SK-N-SH (cell line): ENCODE results near the gene PCDHB13. TPM values are rescaled to one million over a fixed set of nuclear protein-coding genes. Genes with fewer than 3 reads are reported as not detected.

Source experiments
- FOXM1 ChIP-seq: IDR thresholded peaks from 2 replicates; pipeline ENCODE4 v1.4.0; 2012; ENCODE audit warnings: low read depth, mild to moderate bottlenecking
- GABPA ChIP-seq: IDR thresholded peaks from 2 replicates; pipeline ENCODE4 v1.4.0; 2012; ENCODE audit warnings: low read depth, mild to moderate bottlenecking
- NRF1 ChIP-seq: IDR thresholded peaks from 2 replicates; pipeline ENCODE4 v1.6.1; 2012; ENCODE audit warnings: low read depth, mild to moderate bottlenecking, low read length
- SMC3 ChIP-seq: IDR thresholded peaks from 2 replicates; pipeline ENCODE4 v1.6.1; 2012; ENCODE audit warnings: low read depth, low read length, improper control_type of control experiment
- TAF1 ChIP-seq: IDR thresholded peaks from 2 replicates; pipeline ENCODE4 v1.6.1; 2012; ENCODE audit warnings: low read depth, mild to moderate bottlenecking, low read length, moderate library complexity, borderline replicate concordance
- YY1 ChIP-seq: IDR thresholded peaks from 2 replicates; pipeline ENCODE4 v1.4.0; 2012; ENCODE audit warnings: low read depth, mild to moderate bottlenecking
- polyA plus RNA-seq, 3 experiments: library from polyadenylated mRNA; depleted of rRNA; stranded (reverse); fragments of >200 nt; gene quantifications; 2 replicates each; pipeline ENCODE4 v1.2.3, GENCODE V29; 2012
- TF ChIP-seq, protein P1 (sequence below): fragments of 150-350 bp; IDR thresholded peaks from 2 replicates; pipeline ENCODE4 v1.6.1; 2016; ENCODE audit warnings: mild to moderate bottlenecking, low read depth, low read length
- TF ChIP-seq, protein P2 (sequence below): IDR thresholded peaks from 2 replicates; pipeline ENCODE4 v1.4.0; 2012; ENCODE audit warnings: low read depth, borderline replicate concordance
- TF ChIP-seq, protein P3 (sequence below): fragments of 200-600 bp; sonication (generic); IDR thresholded peaks from 2 replicates; pipeline ENCODE4 v1.6.1; 2017; ENCODE audit warnings: antibody characterized with exemption, mild to moderate bottlenecking, moderate library complexity

Gene PCDHB13
- polyA plus RNA-seq, 1 of the 3 experiments (the other 2 are of a cell fraction) = 0.85 TPM

DNA sequence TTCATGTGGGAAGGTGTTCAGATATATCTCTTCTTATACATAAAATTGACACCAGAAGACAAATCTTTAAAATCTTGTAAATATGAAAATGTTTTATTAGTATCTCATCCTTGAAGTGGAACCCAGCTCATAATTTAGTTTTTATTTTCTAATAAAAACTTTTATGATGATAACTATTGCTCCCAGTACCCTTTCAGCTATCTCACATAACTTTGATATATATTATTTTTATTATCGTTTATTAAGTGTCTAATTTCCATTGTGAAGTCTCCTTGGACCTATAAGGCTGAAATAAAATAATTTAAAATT lies 47.5 kb downstream of the PCDHB13 start (continued):
- TF ChIP-seq, protein P1, sequence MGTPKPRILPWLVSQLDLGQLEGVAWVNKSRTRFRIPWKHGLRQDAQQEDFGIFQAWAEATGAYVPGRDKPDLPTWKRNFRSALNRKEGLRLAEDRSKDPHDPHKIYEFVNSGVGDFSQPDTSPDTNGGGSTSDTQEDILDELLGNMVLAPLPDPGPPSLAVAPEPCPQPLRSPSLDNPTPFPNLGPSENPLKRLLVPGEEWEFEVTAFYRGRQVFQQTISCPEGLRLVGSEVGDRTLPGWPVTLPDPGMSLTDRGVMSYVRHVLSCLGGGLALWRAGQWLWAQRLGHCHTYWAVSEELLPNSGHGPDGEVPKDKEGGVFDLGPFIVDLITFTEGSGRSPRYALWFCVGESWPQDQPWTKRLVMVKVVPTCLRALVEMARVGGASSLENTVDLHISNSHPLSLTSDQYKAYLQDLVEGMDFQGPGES = no peak
- TF ChIP-seq SMC3 (no peak), TAF1 (no peak), FOXM1 (no peak), YY1 (no peak), NRF1 (no peak), GABPA (no peak)
- TF ChIP-seq, protein P2, sequence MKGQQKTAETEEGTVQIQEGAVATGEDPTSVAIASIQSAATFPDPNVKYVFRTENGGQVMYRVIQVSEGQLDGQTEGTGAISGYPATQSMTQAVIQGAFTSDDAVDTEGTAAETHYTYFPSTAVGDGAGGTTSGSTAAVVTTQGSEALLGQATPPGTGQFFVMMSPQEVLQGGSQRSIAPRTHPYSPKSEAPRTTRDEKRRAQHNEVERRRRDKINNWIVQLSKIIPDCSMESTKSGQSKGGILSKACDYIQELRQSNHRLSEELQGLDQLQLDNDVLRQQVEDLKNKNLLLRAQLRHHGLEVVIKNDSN = no peak
- TF ChIP-seq, protein P3, sequence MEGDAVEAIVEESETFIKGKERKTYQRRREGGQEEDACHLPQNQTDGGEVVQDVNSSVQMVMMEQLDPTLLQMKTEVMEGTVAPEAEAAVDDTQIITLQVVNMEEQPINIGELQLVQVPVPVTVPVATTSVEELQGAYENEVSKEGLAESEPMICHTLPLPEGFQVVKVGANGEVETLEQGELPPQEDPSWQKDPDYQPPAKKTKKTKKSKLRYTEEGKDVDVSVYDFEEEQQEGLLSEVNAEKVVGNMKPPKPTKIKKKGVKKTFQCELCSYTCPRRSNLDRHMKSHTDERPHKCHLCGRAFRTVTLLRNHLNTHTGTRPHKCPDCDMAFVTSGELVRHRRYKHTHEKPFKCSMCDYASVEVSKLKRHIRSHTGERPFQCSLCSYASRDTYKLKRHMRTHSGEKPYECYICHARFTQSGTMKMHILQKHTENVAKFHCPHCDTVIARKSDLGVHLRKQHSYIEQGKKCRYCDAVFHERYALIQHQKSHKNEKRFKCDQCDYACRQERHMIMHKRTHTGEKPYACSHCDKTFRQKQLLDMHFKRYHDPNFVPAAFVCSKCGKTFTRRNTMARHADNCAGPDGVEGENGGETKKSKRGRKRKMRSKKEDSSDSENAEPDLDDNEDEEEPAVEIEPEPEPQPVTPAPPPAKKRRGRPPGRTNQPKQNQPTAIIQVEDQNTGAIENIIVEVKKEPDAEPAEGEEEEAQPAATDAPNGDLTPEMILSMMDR = no peak

Other genes with a start within 250 kb of the PCDHB13 start
- 0.39 and 0.76 TPM in 2 replicates for gene PCDHAC2, start 247.4 kb upstream of the PCDHB13 start, polyA plus RNA-seq (2012; rRNA removed)
- not detected in 2 replicates for gene PCDHB1, start 162.5 kb upstream of the PCDHB13 start, polyA plus RNA-seq (2012; rRNA removed)
- 1.6 and 1.8 TPM in 2 replicates for gene PCDHB2, start 119.3 kb upstream of the PCDHB13 start, polyA plus RNA-seq (2012; rRNA removed)
- gene PCDHB3, start 113.4 kb upstream of the PCDHB13 start, polyA plus RNA-seq (2012; rRNA removed) = 1.7 and 2.2 TPM in 2 replicates
- 0.36 and 0.51 TPM in 2 replicates for gene PCDHB4, start 92.1 kb upstream of the PCDHB13 start, polyA plus RNA-seq (2012; rRNA removed)
- gene PCDHB5, start 78.7 kb upstream of the PCDHB13 start, polyA plus RNA-seq (2012; rRNA removed) = 0.08 and 0.10 TPM in 2 replicates
- 3.9 and 5.0 TPM in 2 replicates for gene PCDHB6, start 63.9 kb upstream of the PCDHB13 start, polyA plus RNA-seq (2012; rRNA removed)
- gene PCDHB7, start 41.3 kb upstream of the PCDHB13 start, polyA plus RNA-seq (2012; rRNA removed) = 1.5 and 1.7 TPM in 2 replicates
- 3.0 and 3.4 TPM in 2 replicates for gene PCDHB8, start 36.1 kb upstream of the PCDHB13 start, polyA plus RNA-seq (2012; rRNA removed)
- 2.3 and 2.7 TPM in 2 replicates for gene PCDHB16, start 31.5 kb upstream of the PCDHB13 start, polyA plus RNA-seq (2012; rRNA removed)
- 1.4 and 2.4 TPM in 2 replicates for gene PCDHB9, start 26.8 kb upstream of the PCDHB13 start, polyA plus RNA-seq (2012; rRNA removed)
- 1.4 and 1.5 TPM in 2 replicates for gene PCDHB10, start 21.6 kb upstream of the PCDHB13 start, polyA plus RNA-seq (2012; rRNA removed)
- gene PCDHB11, start 14.3 kb upstream of the PCDHB13 start, polyA plus RNA-seq (2012; rRNA removed) = 0.41 and 0.61 TPM in 2 replicates
- 1.9 and 2.0 TPM in 2 replicates for gene PCDHB12, start 5.2 kb upstream of the PCDHB13 start, polyA plus RNA-seq (2012; rRNA removed)
- gene PCDHB14, start 9.4 kb downstream of the PCDHB13 start, polyA plus RNA-seq (2012; rRNA removed) = 9.7 and 10.6 TPM in 2 replicates
- 0.99 and 1.3 TPM in 2 replicates for gene PCDHB15, start 31.5 kb downstream of the PCDHB13 start, polyA plus RNA-seq (2012; rRNA removed)
- not detected in 2 replicates for gene SLC25A2, start 90.1 kb downstream of the PCDHB13 start, polyA plus RNA-seq (2012; rRNA removed)
- 30.6 and 38.7 TPM in 2 replicates for gene TAF7, start 106.9 kb downstream of the PCDHB13 start, polyA plus RNA-seq (2012; rRNA removed)
- 1.2 and 1.6 TPM in 2 replicates for gene PCDHGA1, start 116.6 kb downstream of the PCDHB13 start, polyA plus RNA-seq (2012; rRNA removed)
- gene PCDHGA2, start 124.8 kb downstream of the PCDHB13 start, polyA plus RNA-seq (2012; rRNA removed) = 1.4 and 1.5 TPM in 2 replicates
- gene PCDHGA3, start 129.9 kb downstream of the PCDHB13 start, polyA plus RNA-seq (2012; rRNA removed) = 0.33 and 0.45 TPM in 2 replicates
- 0.63 and 0.77 TPM in 2 replicates for gene PCDHGB1, start 136.2 kb downstream of the PCDHB13 start, polyA plus RNA-seq (2012; rRNA removed)
- 1.8 and 2.2 TPM in 2 replicates for gene PCDHGA4, start 141.1 kb downstream of the PCDHB13 start, polyA plus RNA-seq (2012; rRNA removed)
- 3.7 and 4.5 TPM in 2 replicates for gene PCDHGB2, start 146.1 kb downstream of the PCDHB13 start, polyA plus RNA-seq (2012; rRNA removed)
- 0.57 and 0.71 TPM in 2 replicates for gene PCDHGA5, start 150.2 kb downstream of the PCDHB13 start, polyA plus RNA-seq (2012; rRNA removed)
- 0.53 and 0.63 TPM in 2 replicates for gene PCDHGB3, start 156.3 kb downstream of the PCDHB13 start, polyA plus RNA-seq (2012; rRNA removed)
- 1.4 TPM in 2 replicates for gene PCDHGA6, start 160.0 kb downstream of the PCDHB13 start, polyA plus RNA-seq (2012; rRNA removed)
- gene PCDHGA7, start 168.8 kb downstream of the PCDHB13 start, polyA plus RNA-seq (2012; rRNA removed) = 3.4 and 7.8 TPM in 2 replicates
- gene PCDHGB4, start 173.8 kb downstream of the PCDHB13 start, polyA plus RNA-seq (2012; rRNA removed) = 0.37 and 0.64 TPM in 2 replicates
- gene PCDHGA8, start 178.7 kb downstream of the PCDHB13 start, polyA plus RNA-seq (2012; rRNA removed) = 0.06 and 0.12 TPM in 2 replicates
- 0.08 and 0.15 TPM in 2 replicates for gene PCDHGB5, start 184.0 kb downstream of the PCDHB13 start, polyA plus RNA-seq (2012; rRNA removed)
- gene PCDHGA9, start 188.9 kb downstream of the PCDHB13 start, polyA plus RNA-seq (2012; rRNA removed) = 0.13 and 0.16 TPM in 2 replicates
- gene PCDHGB6, start 194.1 kb downstream of the PCDHB13 start, polyA plus RNA-seq (2012; rRNA removed) = 0.13 and 0.18 TPM in 2 replicates
- gene PCDHGA10, start 199.1 kb downstream of the PCDHB13 start, polyA plus RNA-seq (2012; rRNA removed) = 1.6 and 2.0 TPM in 2 replicates
- gene PCDHGB7, start 203.8 kb downstream of the PCDHB13 start, polyA plus RNA-seq (2012; rRNA removed) = 14.2 and 19.1 TPM in 2 replicates
- gene PCDHGA11, start 207.1 kb downstream of the PCDHB13 start, polyA plus RNA-seq (2012; rRNA removed) = 0.18 and 0.23 TPM in 2 replicates
- gene PCDHGA12, start 216.6 kb downstream of the PCDHB13 start, polyA plus RNA-seq (2012; rRNA removed) = 0.03 and 0.05 TPM in 2 replicates